ENCODE data around the gene PRRT2. TPM values are rescaled to one million over a fixed set of nuclear protein-coding genes. Genes with fewer than 3 reads are reported as not detected.
A peak's percentile ranks its signal among the peaks of the same experiment; 100 is the strongest.

Gene PRRT2
- total RNA-seq, 1 donor from 2014 or later: 0.66 TPM

DNA sequence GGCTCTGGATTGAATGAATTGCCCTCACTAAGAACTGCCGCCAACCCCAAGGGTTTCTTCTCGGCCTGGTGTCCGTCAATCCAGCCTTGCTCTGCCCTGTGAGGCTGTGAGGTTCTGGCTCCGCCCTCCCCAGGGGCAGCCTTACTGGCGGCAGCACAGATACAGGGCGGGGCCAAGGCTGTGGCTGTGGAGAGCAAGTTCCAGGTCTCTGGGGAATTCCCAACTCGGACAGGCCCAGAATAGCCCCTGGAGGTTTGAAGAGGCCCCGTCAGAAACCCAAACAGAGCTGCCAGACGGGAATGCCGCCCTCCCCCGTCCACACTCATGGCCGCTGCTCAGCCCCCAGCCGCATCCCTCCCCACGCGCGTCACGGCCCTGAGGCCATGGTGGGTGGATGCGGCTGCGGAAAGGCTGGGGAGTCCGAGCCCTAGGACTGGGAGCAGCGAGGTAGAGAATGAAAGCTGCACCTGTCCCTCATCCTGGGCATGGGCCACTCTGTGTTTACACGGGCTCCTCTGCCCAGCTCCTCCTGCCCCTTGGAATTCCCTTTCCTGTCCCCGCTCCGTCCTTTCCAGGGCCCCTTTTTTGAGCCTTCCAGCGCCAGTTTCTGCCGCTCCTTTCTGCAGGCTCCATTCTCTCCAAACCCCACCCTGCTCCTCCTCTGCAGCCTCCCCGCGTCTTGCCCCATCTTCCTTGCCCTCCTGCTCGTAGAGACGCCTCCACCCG is 660 bp upstream of the PRRT2 start:
- DNase-seq (ENCODE audit: low read depth, low spot score): peak; percentile 81

DNA sequence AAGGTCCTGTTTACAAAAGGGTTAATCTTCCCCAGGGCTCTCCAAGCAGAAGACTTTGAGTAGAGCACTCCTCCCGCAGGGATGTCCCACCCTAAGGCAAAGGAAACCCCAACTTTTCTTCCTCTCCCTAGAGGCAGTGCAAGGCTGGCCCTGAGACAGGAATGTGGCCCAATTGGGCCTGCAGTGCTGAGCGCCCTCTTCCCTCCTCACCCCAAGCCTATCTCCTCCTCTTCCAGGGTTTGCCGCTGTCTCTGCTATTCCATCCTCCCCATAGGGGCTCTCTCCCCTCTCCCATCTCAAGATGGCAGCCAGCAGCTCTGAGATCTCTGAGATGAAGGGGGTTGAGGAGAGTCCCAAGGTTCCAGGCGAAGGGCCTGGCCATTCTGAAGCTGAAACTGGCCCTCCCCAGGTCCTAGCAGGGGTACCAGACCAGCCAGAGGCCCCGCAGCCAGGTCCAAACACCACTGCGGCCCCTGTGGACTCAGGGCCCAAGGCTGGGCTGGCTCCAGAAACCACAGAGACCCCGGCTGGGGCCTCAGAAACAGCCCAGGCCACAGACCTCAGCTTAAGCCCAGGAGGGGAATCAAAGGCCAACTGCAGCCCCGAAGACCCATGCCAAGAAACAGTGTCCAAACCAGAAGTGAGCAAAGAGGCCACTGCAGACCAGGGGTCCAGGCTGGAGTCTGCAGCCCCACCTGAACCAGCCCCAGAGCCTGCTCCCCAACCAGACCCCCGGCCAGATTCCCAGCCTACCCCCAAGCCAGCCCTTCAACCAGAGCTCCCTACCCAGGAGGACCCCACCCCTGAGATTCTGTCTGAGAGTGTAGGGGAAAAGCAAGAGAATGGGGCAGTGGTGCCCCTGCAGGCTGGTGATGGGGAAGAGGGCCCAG is 1.0 kb downstream of the PRRT2 start:
- no peak for DNase-seq (ENCODE audit: low read depth, low spot score)

DNA sequence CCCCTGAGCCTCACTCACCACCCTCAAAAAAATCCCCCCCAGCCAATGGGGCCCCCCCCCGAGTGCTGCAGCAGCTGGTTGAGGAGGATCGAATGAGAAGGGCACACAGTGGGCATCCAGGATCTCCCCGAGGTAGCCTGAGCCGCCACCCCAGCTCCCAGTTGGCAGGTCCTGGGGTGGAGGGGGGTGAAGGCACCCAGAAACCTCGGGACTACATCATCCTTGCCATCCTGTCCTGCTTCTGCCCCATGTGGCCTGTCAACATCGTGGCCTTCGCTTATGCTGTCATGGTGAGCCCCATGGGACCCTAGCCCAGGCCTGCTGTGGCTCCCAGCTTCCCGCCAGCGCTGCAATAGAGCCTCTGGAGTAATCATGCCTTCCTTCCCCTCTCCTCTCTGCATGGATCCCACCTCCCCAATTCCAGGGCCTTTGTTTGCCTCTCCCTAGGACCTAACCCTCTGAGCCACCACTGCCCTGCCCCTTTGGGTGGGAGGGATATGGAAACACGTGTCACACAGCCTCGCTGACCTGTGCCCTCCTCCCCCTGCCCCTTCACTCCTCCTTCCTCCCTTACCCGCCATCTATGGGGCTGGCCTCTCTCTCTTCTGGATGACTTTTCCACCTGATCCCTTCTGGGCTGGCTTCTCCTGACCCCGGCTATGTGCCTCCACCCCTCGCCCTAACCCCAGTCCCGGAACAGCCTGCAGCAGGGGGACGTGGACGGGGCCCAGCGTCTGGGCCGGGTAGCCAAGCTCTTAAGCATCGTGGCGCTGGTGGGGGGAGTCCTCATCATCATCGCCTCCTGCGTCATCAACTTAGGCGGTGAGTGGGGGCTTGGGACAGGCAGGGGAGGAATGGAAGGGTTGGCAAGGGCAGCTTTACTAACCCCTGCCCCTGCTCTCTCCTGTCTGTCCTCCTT is 1.9 kb downstream of the PRRT2 start:
- no peak for DNase-seq (ENCODE audit: low read depth, low spot score)

DNA sequence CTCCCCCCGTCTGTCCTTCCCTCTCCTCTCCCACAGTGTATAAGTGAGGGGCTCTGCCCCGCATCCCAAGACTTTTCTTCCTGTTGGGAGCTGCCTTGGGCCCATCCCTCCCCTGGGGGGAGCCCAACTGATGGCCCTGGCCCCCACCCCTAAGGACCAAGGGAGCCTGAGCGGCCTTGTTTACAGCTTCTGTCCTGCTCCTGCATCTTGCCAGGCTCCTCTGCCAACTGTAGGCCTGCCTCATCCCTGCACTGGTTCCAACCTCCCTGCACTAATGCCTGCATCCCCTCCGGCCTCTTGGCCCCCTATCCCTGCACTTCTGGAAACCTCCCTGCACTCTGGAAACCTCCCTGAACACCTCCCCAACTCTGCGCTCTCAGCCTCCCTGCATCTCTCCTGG is 2.6 kb downstream of the PRRT2 start:
- DNase-seq (ENCODE audit: low read depth, low spot score): no peak

DNA sequence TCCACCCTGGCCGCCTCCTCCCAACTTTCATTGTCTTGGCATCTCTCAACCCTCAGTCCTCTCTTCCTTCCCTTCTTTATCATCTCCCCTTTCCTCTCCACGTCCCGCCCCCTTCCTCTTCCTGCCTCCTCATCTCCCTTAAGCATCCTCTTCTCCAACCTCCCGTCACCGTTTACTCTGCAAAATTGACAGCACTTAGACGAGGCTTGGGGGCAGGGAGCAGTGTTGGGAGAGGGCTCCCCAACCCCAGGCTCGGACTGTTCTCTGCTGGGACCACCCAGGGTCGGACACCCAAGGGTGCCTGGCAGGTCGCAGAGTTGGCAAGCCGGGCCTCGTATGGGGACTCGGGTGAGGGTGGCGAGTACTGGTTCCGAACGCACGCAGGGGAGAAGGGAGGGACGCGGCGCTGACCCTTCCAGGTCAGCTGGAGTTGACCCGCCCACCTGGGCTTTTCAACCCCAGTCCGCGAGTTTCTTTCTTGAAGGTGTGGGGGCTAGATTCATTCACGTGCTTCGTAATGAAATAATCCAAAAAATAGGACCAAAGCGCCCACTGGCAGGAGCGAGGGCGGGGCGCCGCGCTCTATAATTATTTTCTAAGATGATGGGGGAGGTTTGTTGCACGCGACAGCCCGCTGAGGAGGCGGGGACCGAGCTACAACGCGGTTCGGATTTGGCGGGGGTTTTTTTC is 3.2 kb downstream of the PRRT2 start:
- DNase-seq (ENCODE audit: low read depth, low spot score): no peak

DNA sequence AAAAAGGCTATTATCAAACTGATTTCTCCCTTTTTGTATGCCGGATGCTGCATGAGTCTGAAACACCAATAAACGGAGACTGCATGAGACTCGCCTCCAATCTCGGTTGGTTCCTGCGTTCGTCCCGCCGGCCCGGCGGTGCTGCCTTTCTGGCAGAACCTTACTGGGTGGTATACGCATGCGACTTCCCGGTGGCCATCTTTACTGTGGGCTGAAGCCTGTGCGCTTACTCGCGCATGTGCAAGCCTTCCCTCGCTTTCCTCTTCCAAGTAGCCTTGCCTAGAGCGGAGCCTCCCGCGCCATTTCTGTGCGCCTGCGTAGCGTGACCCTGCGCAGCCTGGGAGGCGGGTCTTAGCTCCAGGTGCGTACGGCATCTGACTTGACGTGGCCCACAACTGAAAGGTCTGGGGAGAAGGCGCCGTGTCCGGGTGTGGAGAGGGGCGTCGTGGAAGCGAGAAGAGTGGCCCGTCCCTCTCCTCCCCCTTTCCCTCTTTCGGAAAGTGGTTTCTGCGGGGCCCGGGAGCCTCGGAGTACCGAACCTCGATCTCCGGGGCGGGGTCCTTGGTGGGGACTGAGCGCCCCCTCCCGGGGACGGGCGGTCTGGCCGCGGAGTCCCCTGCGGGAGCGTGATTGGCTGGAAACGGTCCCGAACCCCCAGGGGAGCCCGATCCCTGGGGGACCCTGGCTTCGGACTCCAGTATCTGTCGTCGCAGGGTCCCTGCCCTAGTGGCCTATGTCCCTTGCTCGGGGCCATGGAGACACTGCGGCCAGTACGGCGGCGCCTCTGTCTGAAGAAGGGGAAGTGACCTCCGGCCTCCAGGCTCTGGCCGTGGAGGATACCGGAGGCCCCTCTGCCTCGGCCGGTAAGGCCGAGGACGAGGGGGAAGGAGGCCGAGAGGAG is 4.0 kb downstream of the PRRT2 start, which contains the start of gene PAGR1:
Gene PAGR1, plus strand, starts transcription at position 360 of the 901 bp plus-strand sequence. Its CDS starts 374 bp downstream, at position 734.
- peak; percentile 99 for DNase-seq (ENCODE audit: low read depth, low spot score)

DNA sequence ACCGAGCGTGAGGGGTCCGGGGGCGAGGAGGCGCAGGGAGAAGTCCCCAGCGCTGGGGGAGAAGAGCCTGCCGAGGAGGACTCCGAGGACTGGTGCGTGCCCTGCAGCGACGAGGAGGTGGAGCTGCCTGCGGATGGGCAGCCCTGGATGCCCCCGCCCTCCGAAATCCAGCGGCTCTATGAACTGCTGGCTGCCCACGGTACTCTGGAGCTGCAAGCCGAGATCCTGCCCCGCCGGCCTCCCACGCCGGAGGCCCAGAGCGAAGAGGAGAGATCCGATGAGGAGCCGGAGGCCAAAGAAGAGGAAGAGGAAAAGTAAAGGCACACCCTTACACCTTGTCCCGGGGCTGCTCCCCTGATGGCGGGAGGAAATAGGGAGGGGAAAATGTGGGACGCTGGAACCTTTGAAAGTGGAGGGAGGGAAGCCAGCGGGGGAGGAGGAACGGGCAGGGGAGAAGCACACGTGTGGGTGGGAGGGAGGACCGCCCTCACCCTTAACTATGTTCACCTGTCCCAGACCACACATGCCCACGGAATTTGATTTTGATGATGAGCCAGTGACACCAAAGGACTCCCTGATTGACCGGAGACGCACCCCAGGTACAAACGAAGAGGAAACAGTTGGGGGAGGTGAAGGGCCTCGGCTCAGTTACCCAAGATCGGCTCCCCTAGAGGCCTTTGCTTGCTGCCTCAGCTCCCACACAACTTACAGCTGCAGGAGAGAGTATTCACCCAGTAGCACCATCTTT is 4.9 kb downstream of the PRRT2 start:
- no peak for DNase-seq (ENCODE audit: low read depth, low spot score)

DNA sequence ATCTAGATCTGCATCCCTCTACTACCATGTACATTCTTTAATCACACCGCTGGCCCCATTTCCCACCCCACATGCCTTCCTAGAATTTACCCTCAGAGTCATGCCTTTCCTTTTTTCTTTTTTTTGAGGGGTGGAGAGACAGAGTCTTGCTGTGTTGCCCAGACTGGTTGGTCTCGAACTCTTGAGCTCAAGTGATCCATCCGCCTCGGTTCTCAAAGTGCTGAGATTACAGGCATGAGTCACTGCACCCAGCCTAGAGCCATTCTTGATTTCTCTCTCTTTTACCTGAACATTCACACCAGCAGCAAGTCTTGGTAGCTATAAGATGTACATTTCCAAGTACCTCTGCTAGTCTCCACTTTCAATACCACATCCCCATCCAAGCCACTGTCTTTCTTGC is 6.1 kb downstream of the PRRT2 start:
- no peak for DNase-seq (ENCODE audit: low read depth, low spot score)

DNA sequence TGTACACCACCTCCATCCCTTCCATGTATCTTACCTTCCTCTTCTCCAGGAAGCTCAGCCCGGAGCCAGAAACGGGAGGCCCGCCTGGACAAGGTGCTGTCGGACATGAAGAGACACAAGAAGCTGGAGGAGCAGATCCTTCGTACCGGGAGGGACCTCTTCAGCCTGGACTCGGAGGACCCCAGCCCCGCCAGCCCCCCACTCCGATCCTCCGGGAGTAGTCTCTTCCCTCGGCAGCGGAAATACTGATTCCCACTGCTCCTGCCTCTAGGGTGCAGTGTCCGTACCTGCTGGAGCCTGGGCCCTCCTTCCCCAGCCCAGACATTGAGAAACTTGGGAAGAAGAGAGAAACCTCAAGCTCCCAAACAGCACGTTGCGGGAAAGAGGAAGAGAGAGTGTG is 7.5 kb downstream of the PRRT2 start:
- DNase-seq (ENCODE audit: low read depth, low spot score): no peak

DNA sequence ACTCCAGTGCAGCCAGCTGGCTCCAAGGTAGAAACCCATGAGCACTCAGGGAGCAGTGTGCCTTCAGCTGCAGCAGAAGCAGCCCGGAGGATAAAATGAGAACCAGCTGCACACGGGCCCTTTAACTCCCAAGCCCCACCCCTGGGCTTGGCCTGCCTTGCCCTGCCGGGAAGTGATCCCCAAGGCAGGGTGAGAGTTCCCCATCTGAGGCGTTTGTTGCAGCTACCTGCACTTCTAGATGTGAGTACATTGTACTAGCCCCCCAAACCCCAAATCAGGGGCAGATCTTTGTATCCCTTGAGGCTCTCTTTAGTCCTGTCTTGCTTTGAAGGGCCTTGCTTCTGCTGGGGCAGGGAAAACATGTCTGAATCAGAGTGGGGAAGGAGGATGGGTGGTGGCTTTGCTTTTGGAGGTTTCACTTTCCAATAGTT is 8.3 kb downstream of the PRRT2 start, which contains the start of gene MVP:
Gene MVP, plus strand, starts transcription at position 192 of the 431 bp plus-strand sequence. CDS start 10,088 bp downstream, outside the sequence.
- DNase-seq (ENCODE audit: low read depth, low spot score): no peak

DNA sequence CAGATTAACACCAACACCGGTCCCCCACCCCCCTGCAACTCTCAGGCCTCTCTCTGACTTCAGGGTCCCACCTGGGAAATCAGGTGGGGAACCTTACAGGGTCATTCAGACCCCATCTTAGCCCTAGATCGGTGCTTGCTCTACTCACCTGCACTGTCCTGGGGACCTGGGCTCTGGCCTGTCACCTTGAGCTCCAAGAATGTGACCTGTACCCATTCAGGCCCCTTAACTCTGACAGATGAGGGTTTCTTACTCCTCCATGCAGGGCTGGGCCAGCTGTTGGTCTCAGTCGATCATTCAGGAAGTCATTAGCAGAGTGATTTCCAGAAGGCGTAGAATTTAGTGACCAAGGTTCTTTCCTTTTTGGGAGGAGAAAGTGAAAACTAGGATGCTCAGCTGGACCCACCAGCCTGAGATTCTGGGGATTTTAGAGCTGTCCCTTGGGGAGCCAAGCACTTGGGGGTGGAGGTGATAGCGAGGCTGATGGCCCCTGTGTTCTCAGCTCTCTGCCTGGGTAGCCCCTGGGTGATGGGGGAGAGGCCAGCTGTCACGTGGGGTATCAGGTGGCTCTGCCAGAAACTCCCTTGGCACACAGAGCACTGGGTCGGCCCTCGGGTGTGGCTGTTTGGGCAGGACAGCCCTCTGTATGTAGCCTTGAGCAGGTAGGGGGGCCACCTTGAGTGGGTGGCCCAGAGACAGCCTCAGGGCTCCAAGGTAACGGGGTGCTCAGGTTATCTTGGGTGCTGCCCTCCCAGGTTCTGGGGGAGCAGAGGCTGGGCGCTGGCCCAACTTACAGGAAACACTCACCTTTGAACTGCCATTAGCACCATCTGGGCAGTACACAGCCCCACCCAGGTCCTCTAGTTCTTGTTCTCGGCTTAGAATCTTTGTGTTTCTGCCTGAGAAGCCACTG is 9.0 kb downstream of the PRRT2 start:
- no peak for DNase-seq (ENCODE audit: low read depth, low spot score)

DNA sequence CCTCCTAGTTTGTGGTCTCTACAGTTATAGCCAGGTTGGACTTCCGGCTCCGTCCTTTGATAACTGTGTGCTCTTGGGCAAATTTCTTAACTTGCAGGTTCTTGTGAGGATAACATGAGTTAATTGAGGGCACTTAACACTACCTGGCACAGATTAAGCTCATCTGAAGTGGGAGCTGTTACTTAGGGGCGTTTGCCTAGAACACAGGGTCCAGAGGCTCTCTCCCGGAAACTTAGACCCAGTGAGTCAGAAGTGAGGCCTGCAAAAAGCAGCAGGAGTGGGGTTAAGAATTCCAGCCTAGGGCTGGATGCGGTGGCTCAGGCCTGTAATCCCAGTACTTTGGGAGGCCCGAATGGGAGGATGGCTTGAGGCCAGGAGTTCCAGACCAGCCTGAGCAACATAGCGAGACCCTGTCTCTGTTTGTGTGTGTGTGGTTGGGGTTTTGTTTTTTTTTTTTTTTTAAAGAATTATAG is 9.7 kb downstream of the PRRT2 start:
- DNase-seq (ENCODE audit: low read depth, low spot score): no peak

DNA sequence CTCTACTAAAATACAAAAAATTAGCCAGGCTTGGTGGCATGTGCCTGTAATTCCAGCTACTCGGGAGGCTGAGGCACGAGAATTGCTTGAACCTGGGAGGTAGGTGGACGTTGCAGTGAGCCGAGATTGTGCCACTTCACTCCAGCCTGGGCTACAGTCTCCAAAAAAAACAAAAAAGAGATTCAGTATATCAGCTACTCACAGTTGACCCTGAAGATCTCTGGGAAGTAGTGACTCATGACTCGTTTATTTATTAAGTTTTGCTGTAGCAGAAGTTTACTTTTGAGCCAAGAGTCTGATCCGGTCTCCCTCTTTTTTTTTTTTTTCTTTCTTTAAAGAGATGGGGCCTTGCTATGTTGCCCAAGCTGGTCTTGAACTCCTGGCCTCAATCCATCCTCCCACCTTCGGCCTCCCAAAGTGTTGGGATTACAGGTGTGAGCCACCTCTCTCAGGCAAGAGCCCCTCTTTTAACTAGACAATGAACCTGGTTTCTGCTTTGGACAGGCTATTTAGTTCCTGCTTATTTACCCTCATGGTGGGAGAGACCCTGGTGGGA is 12.7 kb downstream of the PRRT2 start:
- peak; percentile 55 for DNase-seq (ENCODE audit: low read depth, low spot score)

DNA sequence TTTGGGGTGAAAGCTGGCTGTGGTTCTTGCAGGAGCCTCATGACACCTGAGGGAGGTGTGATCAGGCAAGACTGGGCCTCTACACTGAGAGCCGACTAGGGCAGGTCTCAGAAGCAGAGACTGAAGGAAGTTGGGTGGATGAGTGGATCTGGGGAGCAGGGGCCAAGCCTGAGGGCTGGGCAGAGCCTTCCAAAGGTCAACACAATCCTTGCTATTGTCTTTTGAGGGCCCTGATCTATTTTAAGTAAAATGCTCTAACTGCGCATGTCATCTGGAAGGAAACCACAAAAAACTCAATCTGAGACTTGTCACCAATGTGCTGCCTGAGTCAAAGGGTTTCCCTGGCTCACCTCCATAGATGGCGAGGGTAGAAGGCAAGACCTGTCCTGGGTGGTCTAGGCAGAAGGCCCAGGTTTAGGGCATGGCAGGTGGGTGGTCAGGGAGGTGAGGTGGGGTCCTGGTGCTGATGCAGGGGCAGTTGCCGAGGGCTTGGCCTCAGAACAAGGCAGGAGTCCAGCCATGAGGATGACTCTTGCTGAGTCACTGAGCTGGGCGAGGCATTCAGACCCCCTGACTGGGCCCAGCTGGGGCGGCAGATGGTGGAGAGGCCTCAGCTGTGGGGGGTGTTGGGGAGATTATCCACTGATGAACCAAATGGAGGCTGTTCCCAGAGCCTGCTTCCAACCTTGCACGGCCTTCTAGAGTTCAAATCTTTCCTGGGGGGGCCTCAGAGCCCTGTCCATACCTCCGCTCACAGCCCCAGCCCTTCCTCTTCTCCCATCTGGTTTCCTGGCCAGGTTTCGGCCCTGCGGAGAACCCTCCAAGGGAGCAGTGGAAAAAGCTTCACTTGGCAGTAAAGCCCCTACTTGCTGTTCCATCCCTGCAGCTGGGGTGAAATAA is 13.4 kb downstream of the PRRT2 start:
- no peak for DNase-seq (ENCODE audit: low read depth, low spot score)

DNA sequence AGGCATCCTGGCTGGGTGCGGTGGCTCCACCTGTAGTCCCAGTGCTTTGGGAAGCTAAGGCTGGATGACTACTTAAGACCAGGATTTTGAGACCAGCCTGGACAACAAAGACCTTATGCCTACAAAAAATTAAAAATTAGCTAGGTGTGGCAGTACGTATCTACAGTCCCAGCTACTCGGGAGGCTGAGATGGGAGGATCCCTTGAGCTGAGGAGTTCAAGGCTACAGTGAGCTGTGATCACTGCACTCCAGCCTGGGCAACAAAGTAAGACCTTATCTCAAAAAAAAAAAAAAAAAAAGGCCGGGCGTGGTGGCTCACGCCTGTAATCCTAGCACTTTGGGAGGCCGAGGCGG is 14.3 kb downstream of the PRRT2 start:
- DNase-seq (ENCODE audit: low read depth, low spot score): no peak

DNA sequence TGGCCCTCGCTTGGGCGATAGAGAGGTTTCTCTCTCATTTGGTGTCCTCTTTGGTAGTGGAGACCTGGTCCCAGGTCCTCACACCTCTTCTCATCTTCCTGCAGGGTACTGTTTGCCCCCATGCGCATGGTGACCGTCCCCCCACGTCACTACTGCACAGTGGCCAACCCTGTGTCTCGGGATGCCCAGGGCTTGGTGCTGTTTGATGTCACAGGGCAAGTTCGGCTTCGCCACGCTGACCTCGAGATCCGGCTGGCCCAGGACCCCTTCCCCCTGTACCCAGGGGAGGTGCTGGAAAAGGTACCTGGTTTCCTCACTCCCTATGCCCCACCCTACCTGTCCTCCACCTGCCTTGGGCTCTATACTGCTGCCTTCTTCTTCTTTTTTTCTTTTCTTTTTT is 18.8 kb downstream of the PRRT2 start:
- DNase-seq (ENCODE audit: low read depth, low spot score): no peak
